Measurements from ENCODE around the gene C11orf98. TPM values are rescaled to one million over a fixed set of nuclear protein-coding genes. Genes with fewer than 3 reads are reported as not detected.
"Not testable (repeated sequence)": the region's sequence is repeated elsewhere in the genome, so short reads cannot be mapped to it uniquely, and the experiment has no call there.

C11orf98 gene
- total and polyA plus RNA-seq, 4 donors, result 19.0 to 140 (median 94.7) TPM

- WGBS, 2 donors, result 82 to 89% methylated on average over 15 of the region's 15 CpGs
- no peak for ATAC-seq (ENCODE audit: insufficient read depth, low FRiP score)
- no peaks in the 10 kb centered on the region for H3K9me3 ChIP-seq (ENCODE audit: control insufficient read depth in 4 of 4, insufficient read depth in 3 of 4, low read length in 3 of 4)
- H3K4me1 ChIP-seq (ENCODE audit: control insufficient read depth in 5 of 5, insufficient read depth in 5 of 5, low read length in 5 of 5), result peaks cover 0 to 13% (median 7%) of the 10 kb centered on the region in 5 donors
- TF ChIP-seq CTCF (IDR thresholded peaks at IDR 0.05; ENCODE audit: control extremely low read depth, extremely low read depth), result no peak
- H3K27me3 ChIP-seq (ENCODE audit: control insufficient read depth in 3 of 3, insufficient read depth in 3 of 3, low read length in 2 of 3), result no peaks in the 10 kb centered on the region
- H3K36me3 ChIP-seq (ENCODE audit: control insufficient read depth in 4 of 4, insufficient read depth in 4 of 4, low read length in 4 of 4), result peaks cover 2 to 18% (median 7%) of the 10 kb centered on the region in 4 donors
- no peak overlapping the region for H3K4me3 ChIP-seq
- no peak for DNase-seq
- H3K27ac ChIP-seq (ENCODE audit: low read depth in 1 of 2, low read length in 1 of 2), result peak overlapping the region in 1 of 2 donors; percentile 42
- no peak overlapping the region for H3K9ac ChIP-seq (ENCODE audit: insufficient read depth in 1 of 2, low read length in 2 of 2)
Measured at GRCh38 chr11:62677714-62678113, 12.7 kb upstream of the C11orf98 start.

- no peak overlapping the region for H3K9ac ChIP-seq (ENCODE audit: insufficient read depth in 1 of 2, low read length in 2 of 2)
- DNase-seq (no peak), ATAC-seq (ENCODE audit: insufficient read depth, low FRiP score) (no peak)
- peaks cover 0 to 16% (median 7%) of the 10 kb centered on the region in 5 donors for H3K4me1 ChIP-seq (ENCODE audit: control insufficient read depth in 5 of 5, insufficient read depth in 5 of 5, low read length in 5 of 5)
- 89 to 94% methylated on average over 6 of the region's 6 CpGs for WGBS, 2 donors
- H3K9me3 ChIP-seq (ENCODE audit: control insufficient read depth in 4 of 4, insufficient read depth in 3 of 4, low read length in 3 of 4), result no peaks in the 10 kb centered on the region
- H3K27me3 ChIP-seq (ENCODE audit: control insufficient read depth in 3 of 3, insufficient read depth in 3 of 3, low read length in 2 of 3), result no peaks in the 10 kb centered on the region
- no peak overlapping the region for H3K4me3 ChIP-seq
- no peak overlapping the region for H3K27ac ChIP-seq (ENCODE audit: low read depth in 1 of 2, low read length in 1 of 2)
- TF ChIP-seq CTCF (IDR thresholded peaks at IDR 0.05; ENCODE audit: control extremely low read depth, extremely low read depth), result no peak
- peaks cover 2 to 18% (median 7%) of the 10 kb centered on the region in 4 donors for H3K36me3 ChIP-seq (ENCODE audit: control insufficient read depth in 4 of 4, insufficient read depth in 4 of 4, low read length in 4 of 4)
Measured at GRCh38 chr11:62677156-62677555, 12.1 kb upstream of the C11orf98 start.

GRCh38 chr11:62676698-62677097 is 11.7 kb upstream of the C11orf98 start:
- no peak for TF ChIP-seq CTCF (IDR thresholded peaks at IDR 0.05; ENCODE audit: control extremely low read depth, extremely low read depth)
- ATAC-seq (ENCODE audit: insufficient read depth, low FRiP score) (no peak), DNase-seq (no peak)
- Histone ChIP-seq H3K4me1 (ENCODE audit: control insufficient read depth in 5 of 5, insufficient read depth in 5 of 5, low read length in 5 of 5) (peaks cover 0 to 16% (median 7%) of the 10 kb centered on the region in 5 donors), H3K4me3 (no peak overlapping the region), H3K9ac (ENCODE audit: insufficient read depth in 1 of 2, low read length in 2 of 2) (no peak overlapping the region), H3K9me3 (ENCODE audit: control insufficient read depth in 4 of 4, insufficient read depth in 3 of 4, low read length in 3 of 4) (no peaks in the 10 kb centered on the region), H3K36me3 (ENCODE audit: control insufficient read depth in 4 of 4, insufficient read depth in 4 of 4, low read length in 4 of 4) (peaks cover 2 to 18% (median 7%) of the 10 kb centered on the region in 4 donors), H3K27me3 (ENCODE audit: control insufficient read depth in 3 of 3, insufficient read depth in 3 of 3, low read length in 2 of 3) (no peaks in the 10 kb centered on the region), H3K27ac (ENCODE audit: low read depth in 1 of 2, low read length in 1 of 2) (peak overlapping the region in 1 of 2 donors; percentile 41)
- WGBS, 2 donors, result 54 to 61% methylated on average over 6 of the region's 6 CpGs

GRCh38 chr11:62675415-62675814 is 10.4 kb upstream of the C11orf98 start:
- not testable (repeated sequence) for H3K4me3 ChIP-seq; H3K27me3 ChIP-seq (ENCODE audit: control insufficient read depth in 3 of 3, insufficient read depth in 3 of 3, low read length in 2 of 3); ATAC-seq (ENCODE audit: insufficient read depth, low FRiP score); DNase-seq; H3K9ac ChIP-seq (ENCODE audit: insufficient read depth in 1 of 2, low read length in 2 of 2); H3K9me3 ChIP-seq (ENCODE audit: control insufficient read depth in 4 of 4, insufficient read depth in 3 of 4, low read length in 3 of 4); H3K27ac ChIP-seq (ENCODE audit: low read depth in 1 of 2, low read length in 1 of 2)
- Histone ChIP-seq H3K36me3 (ENCODE audit: control insufficient read depth in 4 of 4, insufficient read depth in 4 of 4, low read length in 4 of 4) (peaks cover 2 to 18% (median 7%) of the 10 kb centered on the region in 4 donors), H3K4me1 (ENCODE audit: control insufficient read depth in 5 of 5, insufficient read depth in 5 of 5, low read length in 5 of 5) (peaks cover 7 to 16% (median 7%) of the 10 kb centered on the region in 5 donors)
- WGBS, 2 donors, result 94 to 96% methylated on average over 10 of the region's 10 CpGs
